Activated T-helper 9 cell treated with anti-CD3 and anti-CD28 coated beads, Interleukin-2, amount 50 U/mL, for 16 hours (primary cell): Measurements from ENCODE around the gene OTOP2.
"Not testable (repeated sequence)": the region's sequence is repeated elsewhere in the genome, so short reads cannot be mapped to it uniquely, and the experiment has no call there.

ENCODE experiments used
- DNase-seq: peaks from one replicate; pipeline ENCODE4 v3.0.0-alpha.2; 2020; ENCODE audit warnings: low read depth

OTOP2 gene

GRCh38 chr17:74951680-74952421 lies 27.8 kb downstream of the OTOP2 start:
- DNase-seq, result no peak

GRCh38 chr17:74952431-74953133 lies 28.5 kb downstream of the OTOP2 start:
- DNase-seq, result no peak

GRCh38 chr17:74953134-74953687 lies 29.1 kb downstream of the OTOP2 start:
- no peak for DNase-seq

GRCh38 chr17:74954115-74954514 lies 30.0 kb downstream of the OTOP2 start:
- no peak for DNase-seq

GRCh38 chr17:74954665-74955421 lies 30.8 kb downstream of the OTOP2 start:
- no peak for DNase-seq

- DNase-seq, result no peak
These were observed 32.0 kb downstream of the OTOP2 start for GRCh38 chr17:74956093-74956492.

- DNase-seq, result peak; percentile 67
These were observed 34.1 kb downstream of the OTOP2 start for GRCh38 chr17:74957935-74958740.

- DNase-seq, result no peak
These were observed 35.9 kb downstream of the OTOP2 start for GRCh38 chr17:74959826-74960515.

- DNase-seq, result no peak
These were observed 36.7 kb downstream of the OTOP2 start for GRCh38 chr17:74960570-74961342.

GRCh38 chr17:74961657-74962350 lies 37.7 kb downstream of the OTOP2 start:
- DNase-seq, result peak; percentile 74

GRCh38 chr17:74962622-74963394 lies 38.7 kb downstream of the OTOP2 start:
- DNase-seq, result no peak

- DNase-seq, result no peak
These were observed 39.6 kb downstream of the OTOP2 start for GRCh38 chr17:74963656-74964055.

- DNase-seq, result no peak
These were observed 40.2 kb downstream of the OTOP2 start for GRCh38 chr17:74964246-74964761.

- DNase-seq, result no peak
These were observed 41.0 kb downstream of the OTOP2 start for GRCh38 chr17:74964988-74965622.

- DNase-seq, result no peak
These were observed 44.3 kb downstream of the OTOP2 start for GRCh38 chr17:74968361-74968780.

GRCh38 chr17:74969501-74969900 lies 45.4 kb downstream of the OTOP2 start:
- not testable (repeated sequence) for DNase-seq

- DNase-seq, result no peak
These were observed 46.3 kb downstream of the OTOP2 start for GRCh38 chr17:74970395-74970794.
